B cell (primary cell): ENCODE measurements around the gene DSCAML1.

Experiments used
- CTCF ChIP-seq: fragments of 200-600 bp; IDR thresholded peaks from one replicate; pipeline ENCODE4 v1.8.0; 2022; ENCODE audit warnings: antibody characterized with exemption, mild to moderate bottlenecking
- EZH2 ChIP-seq: IDR thresholded peaks from 2 replicates; pipeline ENCODE4 v1.6.1; 2012; ENCODE audit warnings: borderline replicate concordance, low read depth, mild to moderate bottlenecking, moderate library complexity, low read length; ENCODE audit not compliant: insufficient read depth, poor library complexity, severe bottlenecking

- TF ChIP-seq CTCF: no peak
- no peak for TF ChIP-seq EZH2
Measured at GRCh38 chr11:117413616-117414015, 383.4 kb downstream of the DSCAML1 start.
